ENCODE measurements around the gene CAP2.

CAP2 gene

DNA sequence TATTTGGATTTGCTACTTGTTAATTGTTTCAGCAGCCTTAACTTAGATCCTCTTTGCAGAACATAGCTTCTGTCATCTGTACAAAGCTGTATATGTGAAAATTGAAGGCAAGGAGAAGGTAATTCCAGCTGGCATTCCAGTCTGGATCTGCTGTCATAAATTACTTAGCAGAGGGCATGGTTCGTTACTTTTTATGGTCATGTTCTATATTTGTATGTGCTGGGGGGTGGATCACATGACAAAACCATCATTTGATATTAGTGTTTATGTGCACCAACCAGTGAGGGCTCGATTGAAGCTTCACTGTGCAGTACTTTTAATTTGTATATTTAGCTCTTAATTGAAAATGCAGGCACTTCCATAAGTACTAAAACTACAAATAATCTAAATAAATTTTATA lies 80.2 kb downstream of the CAP2 start:
- DNase-seq (ENCODE audit: low spot score) = no peak
- no peak for FAIRE-seq

DNA sequence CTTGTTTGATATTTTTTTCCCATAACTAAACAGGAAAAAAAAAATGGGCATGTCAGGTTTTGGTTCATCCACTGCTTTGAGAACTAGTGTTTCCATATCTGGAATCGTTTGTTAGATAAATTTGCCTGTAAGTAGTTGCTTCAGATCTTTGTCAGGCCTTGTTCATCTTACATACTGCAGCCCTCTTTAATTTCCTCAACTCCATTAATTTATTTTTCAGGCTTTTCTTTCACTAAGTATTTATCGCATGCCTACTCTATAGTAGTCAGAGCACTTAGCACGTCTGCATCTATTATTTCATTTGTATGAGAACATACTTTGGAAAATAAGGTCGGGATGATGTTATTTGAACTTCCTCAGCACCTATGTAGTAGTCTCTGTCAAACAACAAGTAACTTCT lies 80.9 kb downstream of the CAP2 start:
- no peak for FAIRE-seq
- no peak for DNase-seq (ENCODE audit: low spot score)

DNA sequence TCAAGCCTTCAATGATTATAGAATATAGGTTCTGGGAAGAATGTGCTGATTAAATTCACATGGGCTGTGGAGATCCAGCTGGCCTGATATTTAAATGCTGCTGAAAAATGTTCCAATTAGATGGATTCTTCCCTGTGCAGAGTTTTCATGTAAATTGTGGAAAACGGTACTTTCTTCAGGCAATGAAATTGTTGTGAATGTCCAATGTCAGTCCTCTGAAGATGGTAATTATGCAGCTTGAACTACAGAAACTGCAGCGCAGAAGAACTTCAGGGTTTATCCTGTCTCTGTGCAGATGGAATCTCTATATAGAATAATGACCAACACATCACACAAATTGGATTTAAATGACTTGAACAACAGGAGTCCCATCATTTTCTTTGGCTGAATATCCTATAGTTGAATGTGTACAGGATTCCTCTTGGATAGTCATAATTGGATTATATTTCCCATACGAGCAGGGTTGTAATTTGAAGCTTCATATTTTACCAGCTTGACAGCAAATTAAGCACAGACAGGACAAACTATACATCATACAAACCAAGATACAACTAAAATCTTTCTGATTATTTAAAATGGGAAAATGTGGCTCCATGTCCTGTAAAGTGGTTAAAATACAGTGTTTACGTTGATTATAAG lies 82.3 kb downstream of the CAP2 start:
- DNase-seq (ENCODE audit: low spot score) (no peak), FAIRE-seq (no peak)

DNA sequence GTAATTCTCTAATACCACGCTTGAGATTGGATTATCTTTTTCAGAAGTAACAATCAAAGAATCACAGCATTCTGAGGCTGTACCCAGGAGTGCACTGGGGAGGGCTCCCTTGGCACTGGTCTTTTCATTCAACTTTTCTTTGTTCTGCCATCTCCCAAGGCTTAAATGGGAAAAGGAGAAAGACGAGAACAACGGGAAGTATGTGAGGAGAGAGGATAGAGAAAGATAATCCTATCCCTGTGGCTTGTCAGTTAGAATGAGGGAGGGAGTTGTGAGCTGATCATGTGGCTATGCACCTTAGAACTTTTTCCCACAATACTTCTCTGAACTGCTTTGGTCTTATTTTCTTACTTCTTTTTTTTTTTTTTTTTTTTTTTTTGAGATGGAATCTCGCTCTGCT lies 83.1 kb downstream of the CAP2 start:
- FAIRE-seq = no peak
- no peak for DNase-seq (ENCODE audit: low spot score)

DNA sequence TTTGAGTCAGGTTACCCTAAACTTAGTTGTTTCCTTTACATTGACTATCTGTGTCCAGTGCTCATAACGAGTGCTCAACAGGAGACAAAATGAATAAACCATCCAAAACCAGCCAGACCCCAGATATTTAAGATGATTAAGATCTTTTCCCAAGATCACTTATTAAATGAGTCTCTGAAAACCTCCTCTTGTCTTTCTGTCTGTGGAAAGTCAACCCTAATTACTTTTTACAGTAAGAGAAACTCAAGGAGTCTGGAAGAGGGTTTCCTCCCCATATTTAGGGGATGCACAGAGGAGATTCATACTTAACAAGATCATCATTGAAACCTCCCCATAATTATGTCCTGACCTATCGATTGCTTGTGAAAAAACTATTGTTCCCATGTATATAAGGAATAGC lies 84.0 kb downstream of the CAP2 start:
- no peak for FAIRE-seq
- no peak for DNase-seq (ENCODE audit: low spot score)

DNA sequence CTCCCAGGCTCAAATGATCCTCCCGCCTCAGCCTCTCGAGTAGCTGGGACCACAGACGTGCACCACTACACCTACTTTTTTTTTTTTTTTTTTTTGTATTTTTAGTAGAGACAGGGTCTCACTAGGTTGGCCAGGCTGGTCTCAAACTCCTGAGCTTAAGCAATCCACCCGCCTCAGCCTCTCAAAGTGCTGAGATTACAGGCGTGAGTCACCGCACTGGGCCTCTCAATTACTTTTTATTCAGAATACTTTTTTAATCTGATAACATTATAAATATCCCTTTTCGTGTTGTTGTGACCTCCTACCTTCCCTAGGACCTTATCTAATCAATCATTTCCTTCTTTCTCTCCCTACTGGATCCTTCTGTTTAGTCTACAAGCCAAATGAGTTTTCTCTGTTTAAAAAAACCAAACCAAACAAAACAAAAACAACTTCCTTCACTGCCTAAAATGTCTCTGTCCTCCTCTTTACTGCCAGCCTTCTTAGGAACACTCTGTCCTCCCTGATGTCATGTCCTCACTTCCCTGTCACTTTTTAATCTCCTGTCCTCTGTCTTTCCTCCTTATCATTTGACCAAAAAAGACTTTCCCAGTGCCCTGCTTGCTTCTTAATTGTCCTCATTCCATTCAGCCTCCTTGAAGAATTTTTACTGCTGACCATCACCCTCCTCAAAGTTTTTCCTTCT lies 85.0 kb downstream of the CAP2 start:
- DNase-seq (ENCODE audit: low spot score) = no peak
- no peak for FAIRE-seq

DNA sequence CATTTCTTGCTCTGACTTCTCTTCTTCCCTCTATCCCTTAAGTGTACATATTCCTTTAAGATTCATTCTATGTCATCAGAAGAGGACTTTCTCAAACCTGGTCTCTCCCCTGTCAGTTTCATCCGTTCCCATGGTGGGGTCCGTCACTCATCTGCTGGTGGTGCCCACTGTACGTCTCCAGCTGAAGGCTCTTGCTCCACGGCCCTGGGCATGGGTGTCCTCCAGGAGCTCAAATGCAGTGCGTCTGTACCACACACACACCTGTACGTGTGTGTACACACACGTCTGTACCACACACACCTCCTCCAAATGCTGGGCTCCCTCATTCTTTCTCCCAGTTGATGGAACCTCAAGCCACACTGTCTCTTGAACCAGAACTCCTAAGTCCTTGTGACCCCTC lies 85.6 kb downstream of the CAP2 start:
- FAIRE-seq = no peak
- no peak for DNase-seq (ENCODE audit: low spot score)

DNA sequence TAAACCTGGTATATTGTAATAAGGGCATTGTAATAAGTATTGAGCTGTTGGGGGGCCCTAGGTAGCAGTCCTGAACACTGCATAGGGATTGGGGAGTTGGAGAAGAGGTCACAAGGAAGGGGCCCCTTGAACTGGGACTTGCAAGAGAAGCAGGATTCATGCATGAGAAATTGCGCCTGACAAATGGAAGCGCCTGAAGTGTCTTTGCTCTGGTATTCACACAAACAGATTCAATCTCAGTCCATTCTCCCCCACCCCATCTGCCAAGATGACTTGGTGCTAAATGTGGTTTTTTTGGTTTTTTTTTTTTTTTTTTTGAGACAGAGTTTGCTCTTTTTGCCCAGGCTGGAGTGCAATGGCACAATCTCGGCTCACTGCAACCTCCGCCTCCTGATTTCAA lies 87.1 kb downstream of the CAP2 start:
- DNase-seq (ENCODE audit: low spot score) (no peak), FAIRE-seq (no peak)

DNA sequence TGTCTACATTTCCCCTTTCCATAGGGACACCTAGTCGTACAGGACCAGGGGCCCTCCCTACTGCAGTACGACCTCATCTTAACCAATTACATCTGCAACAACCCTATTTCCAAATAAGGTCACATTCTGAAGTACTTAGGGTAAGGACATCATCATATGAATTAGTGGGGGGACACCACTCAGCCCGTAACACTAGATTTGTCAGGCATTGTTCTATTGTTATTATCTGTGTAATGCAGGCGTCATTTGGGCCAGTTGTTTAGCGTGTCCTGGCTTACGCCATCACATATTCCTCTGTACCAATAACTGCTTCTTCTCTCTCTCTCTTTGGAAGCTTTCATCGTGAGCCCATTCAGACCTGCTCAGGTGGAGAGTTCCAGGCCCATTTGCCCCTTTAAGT lies 89.3 kb downstream of the CAP2 start:
- no peak for DNase-seq (ENCODE audit: low spot score)
- no peak for FAIRE-seq

DNA sequence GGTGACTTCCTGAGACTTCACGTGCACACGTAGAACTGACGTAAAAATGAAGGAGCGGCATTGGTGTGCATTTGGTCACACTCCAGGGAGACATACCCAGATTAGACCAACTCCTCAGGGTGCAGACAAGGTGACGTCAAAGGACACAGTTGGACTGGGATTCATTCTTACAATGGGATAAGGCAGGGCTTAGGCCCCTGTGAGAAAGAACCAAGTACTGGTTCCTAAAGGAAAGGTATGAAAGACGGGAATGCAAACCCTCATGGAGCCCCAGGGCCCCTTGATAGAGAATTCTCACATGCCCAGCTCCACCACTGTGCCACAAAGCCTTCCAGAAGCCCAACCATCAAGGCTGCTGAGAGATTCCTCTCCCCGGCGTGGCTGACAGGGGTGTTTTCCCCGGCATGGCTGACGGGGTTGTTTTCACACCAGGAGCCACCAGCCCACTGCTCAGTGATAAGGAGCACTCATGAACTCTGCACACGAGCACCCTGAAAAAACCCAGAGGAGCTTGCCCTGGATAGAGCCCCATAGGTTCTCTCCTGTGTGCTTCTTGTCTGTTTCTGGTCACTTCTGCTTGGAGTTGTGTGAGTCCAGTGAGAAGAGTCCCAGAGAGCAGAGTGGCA lies 90.1 kb downstream of the CAP2 start:
- FAIRE-seq (no peak), DNase-seq (ENCODE audit: low spot score) (no peak)

DNA sequence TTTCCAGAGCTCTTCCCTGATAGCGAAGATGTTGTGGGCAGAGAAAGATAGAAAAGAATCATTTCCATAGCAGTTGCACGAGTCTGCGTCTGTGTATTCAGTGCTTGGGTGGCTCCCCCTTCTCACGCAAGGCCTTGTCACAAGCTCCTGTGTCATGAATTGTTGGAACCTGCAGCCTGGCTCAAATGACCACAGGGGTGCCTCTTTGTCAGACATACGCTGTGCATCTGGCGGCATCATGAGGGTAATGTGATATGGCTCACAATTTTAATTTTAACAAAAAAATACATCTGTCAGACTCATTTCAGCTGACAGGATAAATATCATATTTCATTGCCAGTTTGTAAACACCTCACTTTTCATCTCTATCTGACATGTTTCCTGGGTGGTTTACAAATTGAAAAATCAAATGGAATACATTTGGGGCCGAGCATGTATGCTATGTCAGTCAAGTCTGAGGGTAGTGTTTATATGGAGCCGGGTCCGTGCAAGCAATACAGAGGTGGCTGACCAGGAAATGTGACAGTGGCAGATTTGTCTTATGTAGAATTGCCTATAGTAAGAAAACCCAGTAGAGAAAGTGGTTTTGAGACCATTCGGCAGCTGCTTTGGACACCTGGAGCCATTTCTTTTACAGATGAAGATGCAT lies 90.9 kb downstream of the CAP2 start:
- no peak for DNase-seq (ENCODE audit: low spot score)
- no peak for FAIRE-seq

DNA sequence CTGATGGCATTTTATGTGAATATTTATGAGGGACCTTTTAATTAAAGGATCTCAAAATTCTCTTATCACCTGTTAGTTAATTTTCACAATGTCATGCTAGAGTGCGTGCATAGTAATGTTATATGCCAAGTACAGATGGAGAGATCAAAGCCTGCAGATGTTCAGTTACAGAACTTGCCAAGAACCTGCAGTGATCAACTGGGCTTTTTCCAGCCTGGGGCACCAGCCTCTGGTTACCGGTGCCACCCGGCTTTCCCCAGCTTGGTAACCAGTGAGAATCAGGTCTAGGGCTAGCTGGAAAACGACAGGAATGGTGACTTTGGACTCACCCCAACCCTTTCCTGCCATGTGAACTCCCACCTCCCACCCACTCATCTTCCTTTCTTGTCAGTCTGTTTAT lies 91.8 kb downstream of the CAP2 start:
- FAIRE-seq = no peak
- DNase-seq (ENCODE audit: low spot score) = no peak

DNA sequence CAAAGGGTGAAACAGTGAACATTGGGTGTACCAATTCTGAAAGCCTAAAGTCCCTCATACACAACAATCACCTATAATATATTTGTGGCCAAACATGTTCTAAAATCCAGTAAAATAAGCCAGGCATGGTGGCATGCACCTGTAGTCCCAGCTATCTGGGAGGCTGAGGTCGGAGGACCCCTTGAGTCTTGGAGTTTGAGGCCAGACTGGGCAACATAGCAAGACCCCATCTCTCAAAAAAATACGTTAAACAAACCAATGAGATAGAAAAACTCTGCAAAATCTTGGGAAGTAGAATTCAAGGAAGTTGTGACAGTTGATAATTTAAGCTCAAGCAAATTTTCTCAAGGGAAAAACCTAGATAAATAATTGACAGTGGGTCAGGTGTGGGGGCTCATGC lies 92.6 kb downstream of the CAP2 start:
- DNase-seq (ENCODE audit: low spot score) (no peak), FAIRE-seq (no peak)

DNA sequence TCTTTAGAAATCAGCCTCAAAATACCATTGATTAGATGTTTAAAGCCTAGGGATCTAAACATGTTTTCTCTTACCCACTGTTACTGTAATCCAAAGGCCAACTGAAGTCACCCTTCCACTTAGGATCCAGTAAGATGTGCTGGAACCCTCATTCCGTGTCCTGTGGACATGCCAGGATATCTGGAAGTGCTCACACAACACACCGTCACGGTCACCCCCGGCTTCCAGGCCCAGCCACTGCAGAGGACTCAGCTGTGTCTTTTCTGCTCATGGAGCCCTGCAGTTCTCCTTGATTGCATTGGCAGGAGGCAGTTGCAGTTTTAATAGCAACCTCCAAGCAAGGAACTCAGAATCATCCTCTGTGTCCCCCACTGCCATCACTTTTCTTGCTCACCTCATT lies 93.3 kb downstream of the CAP2 start:
- FAIRE-seq (no peak), DNase-seq (ENCODE audit: low spot score) (no peak)

DNA sequence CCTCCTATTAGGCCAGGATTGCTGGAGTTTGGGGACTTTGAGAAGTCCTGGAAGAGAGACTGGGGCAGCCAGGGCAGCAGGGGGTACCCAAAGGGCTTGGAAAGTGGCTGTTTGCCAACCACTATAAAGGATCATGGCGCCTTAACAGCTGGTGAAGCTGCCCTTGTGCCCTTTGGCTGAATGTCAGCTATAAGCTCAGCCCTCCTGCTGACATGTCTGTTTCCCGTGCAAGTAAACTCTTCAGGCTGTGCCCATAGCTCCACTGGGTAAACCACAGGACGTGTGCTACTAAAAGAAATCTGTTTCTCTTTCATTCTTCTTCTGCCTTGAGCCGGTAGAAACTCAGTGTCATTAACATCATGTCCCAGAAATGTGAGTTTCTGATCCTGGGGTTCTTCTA lies 97.3 kb downstream of the CAP2 start:
- DNase-seq (ENCODE audit: low spot score) (no peak), FAIRE-seq (no peak)

DNA sequence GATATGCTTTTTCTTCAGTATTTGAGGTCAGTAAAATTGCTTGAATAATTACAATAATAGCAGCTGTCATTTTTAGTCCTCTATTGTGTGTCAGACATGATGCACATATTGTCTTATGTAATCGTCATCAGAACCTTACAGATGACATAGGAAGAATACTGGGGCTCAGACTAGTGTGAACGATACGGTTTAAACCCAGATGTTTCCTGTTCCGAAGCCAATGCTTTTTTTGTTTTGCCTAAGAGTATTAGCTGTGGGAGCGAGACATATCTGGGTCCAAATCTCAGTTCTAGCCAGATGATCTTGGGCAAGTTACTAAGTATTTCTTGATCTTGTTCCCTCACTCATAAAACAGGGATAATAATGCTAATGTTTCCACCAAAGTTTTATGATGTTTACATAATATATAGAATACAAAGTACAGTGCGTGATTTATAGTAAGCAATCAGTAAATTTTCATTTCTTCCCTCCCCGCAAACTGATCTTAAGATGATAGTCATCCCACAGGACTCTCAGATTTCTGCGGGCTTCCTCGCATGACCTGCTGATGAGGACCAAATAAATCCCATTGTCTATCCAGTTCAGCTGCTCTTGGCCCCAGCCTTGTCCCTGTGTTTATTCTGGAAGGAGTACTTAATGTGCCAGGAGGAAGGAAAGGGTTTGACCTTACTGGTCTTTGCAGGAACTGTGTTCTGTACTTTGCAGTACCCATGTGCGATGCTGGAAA lies 98.2 kb downstream of the CAP2 start:
- DNase-seq (ENCODE audit: low spot score) (no peak), FAIRE-seq (no peak)

DNA sequence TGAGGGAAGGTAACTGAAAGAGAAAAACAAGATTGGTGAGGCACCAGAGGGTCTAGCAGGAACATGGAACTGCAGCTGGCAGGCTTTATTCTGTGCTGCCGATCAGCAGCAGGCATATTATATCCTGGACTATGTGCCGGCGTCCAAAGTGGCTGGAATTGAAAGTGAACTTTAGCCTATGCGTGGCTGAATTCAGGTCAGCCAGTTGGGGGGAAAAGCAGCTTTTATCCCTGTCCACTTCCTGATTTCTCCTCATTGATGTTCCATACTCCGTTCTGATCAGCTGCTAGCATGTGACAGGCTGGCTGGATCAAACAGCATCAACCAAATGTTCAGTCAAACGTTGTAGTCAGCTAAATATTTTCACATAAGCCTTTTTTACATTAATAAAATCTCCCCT lies 99.0 kb downstream of the CAP2 start:
- no peak for FAIRE-seq

DNA sequence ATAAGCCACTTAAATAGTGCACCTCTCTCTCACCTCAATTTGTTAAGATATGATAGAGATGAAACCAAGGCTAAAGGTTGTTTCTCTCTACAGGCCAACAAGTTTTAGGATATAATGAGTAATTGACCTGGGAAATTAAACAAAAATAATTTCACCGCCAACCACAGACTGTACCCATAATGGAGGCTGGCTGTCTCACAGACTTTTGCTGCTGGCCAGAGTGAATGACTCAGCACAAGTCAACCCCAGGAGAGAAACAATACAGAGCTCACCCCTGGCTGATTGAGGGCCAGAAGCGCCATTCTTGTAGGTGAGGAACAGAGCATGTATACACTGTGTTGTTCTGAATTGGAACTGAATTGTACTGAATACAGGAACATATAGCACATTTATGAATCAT lies 99.9 kb downstream of the CAP2 start:
- DNase-seq (ENCODE audit: low spot score) (peak; percentile 27), FAIRE-seq (no peak)

More for the DNA sequence above, 99.0 kb downstream of the CAP2 start:
- no peak for DNase-seq (ENCODE audit: low spot score)

DNA sequence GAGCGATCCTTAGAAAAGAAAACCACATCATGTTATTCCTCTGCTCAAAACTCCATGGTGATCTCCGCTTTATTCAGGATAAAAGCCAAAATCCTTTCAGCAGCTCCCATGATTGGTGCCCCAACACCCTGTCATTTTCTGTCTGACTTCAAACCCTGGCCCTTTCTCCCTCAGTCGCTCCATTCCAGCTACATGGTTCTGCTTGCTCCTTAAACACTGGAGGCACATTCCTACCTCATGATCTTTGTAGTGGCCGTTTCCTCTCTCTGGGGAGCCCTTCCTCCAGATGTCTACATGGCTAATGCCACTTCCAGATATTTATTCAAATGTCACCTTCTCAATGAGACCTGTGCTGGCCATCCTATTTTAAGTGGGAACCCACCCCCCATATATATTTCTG lies 100.8 kb downstream of the CAP2 start:
- FAIRE-seq (no peak), DNase-seq (ENCODE audit: low spot score) (no peak)

DNA sequence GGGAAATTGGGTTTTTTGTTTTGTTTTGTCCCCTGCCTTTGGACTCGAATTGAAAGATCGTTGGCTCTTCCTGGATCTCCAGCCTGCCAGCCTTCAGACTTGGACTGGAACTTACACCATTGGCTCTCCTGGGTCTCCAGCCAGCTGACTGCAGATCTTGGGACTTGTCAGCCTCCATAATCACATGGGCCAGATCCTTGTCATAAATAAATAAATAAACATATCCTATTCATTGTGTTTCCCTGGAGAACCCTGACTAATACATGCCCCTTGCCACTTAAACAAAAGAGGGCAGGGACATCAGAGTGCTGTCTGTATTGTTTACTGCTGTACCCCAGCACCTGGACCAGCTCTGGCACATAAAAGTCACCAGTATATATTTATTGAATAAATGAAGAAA lies 101.5 kb downstream of the CAP2 start:
- no peak for DNase-seq (ENCODE audit: low spot score)
- FAIRE-seq = no peak

DNA sequence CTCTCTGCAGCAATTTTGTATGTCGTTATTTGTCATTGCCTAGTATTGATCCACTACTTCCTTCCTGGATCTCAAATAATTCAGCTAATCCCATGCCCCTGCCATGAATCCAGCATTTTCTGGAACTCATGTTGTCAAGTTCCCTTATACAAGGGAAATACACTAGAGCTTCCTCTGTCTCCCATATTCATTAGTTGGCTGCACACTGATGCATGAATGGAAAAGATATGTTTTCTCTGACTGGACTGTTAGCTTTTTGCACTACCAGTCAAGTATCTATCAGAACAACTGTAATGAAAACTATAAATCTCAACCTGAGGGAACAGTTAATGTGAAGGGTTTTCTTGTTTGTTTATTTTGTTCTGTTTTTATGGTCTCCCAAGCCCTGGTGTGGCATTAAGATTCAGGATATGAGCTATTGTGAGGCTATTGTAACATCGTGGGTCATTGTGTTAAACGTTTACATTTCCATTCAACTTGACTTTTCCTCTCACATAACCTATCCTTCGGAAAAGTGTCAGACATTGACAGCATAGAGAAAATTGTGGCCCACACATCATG lies 104.2 kb downstream of the CAP2 start:
- DNase-seq (ENCODE audit: low spot score) = no peak
- no peak for FAIRE-seq

DNA sequence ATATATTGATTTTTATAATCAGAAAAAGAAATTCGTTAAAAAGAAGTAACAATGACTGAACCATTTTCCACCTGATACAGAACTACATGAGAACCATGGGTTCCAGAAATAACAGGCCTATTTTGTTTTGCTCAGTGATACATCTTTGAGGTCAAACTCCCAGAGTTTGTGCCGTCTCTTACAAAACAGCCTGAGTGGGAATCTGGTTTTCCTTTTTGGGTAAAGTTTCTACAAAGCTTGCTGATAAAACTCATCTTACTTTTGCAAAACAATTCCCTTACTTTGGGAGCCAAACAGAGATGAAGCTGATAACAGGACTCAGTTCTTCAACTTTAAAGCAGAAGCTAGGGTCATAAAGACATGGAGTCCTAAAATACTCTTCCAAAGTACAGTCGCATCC lies 108.0 kb downstream of the CAP2 start:
- FAIRE-seq (no peak), DNase-seq (ENCODE audit: low spot score) (no peak)

Data from RCC 7860 (cell line).